ENCODE data around the gene OR1F1.

OR1F1 gene

DNA sequence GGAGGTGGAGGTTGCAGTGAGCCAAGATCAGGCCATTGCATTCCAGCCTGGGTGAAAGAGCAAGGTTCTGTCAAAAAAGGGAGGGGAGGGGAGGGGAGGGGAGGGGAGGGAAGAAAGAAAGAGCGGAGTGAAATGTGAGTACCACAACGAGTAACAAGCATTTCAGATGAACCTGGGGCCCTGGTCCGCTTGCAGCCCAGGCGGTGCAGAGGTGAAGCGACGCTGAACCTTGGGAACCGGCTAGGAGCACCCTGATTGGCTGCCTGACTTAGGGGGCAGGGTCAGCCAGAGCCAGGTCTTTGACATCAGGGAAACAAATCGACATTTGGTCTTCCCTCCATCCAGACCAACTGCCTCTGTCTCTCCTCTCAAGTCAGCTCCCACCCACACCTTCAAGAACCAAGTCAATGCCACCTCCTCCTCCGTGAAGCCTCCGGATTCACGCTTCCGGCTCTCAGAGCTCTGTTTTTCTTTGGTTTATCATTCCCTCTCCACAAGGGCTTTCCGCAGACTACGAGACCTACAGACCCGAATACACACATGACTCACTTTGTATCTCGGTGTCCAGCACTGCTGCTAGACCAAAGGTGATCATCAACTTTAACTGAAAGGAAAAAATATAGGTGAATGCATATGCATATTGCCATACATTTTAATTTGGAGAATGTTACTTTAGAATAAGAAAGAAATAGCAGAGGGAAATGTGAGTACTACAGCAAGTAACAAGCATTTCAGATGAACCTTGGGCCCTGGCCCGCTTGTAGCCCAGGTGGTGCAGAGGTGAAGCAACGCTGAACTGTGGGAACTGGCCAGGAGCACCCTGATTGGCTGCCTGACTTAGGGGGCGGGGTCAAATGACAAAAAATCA lies 19.3 kb downstream of the OR1F1 start:
- Histone ChIP-seq H3K23ac (ENCODE audit: low read depth, low read length, poor library complexity) (no peak overlapping the region), H3K4me3 (ENCODE audit: low read length in 2 of 2) (no peak overlapping the region), H3K79me1 (ENCODE audit: low read depth, low read length) (no peaks in the 10 kb centered on the region), H3K14ac (ENCODE audit: low read length) (no peak overlapping the region), H3K18ac (ENCODE audit: low read length) (no peak overlapping the region), H2BK120ac (ENCODE audit: low read depth, low read length) (no peak overlapping the region), H3K27me3 (ENCODE audit: control insufficient read depth in 3 of 3, insufficient read depth in 3 of 3, low read depth in 1 of 3, low read length in 3 of 3) (no peaks in the 10 kb centered on the region), H4K91ac (ENCODE audit: low read depth, low read length, poor library complexity) (no peak overlapping the region), H2AFZ (ENCODE audit: low read length) (no peak overlapping the region), H2BK12ac (ENCODE audit: low read length) (no peak overlapping the region), H2BK15ac (ENCODE audit: low read length) (no peak overlapping the region), H3K9me3 (replicated peaks in 1 of 2; ENCODE audit: control insufficient read depth in 2 of 2, insufficient read depth in 1 of 2, low read depth in 1 of 2, low read length in 2 of 2) (peaks cover 11 to 17% of the 10 kb centered on the region in 2 donors), H3K4me2 (ENCODE audit: insufficient read depth, low read length, poor library complexity, severe bottlenecking) (no peak overlapping the region), H3K4me1 (ENCODE audit: control insufficient read depth in 2 of 2, insufficient read depth in 1 of 2, low read depth in 1 of 2, low read length in 2 of 2) (peaks cover 0 to 7% of the 10 kb centered on the region in 2 donors), H3K4ac (ENCODE audit: low read length) (no peak overlapping the region), H3K9ac (ENCODE audit: low read depth, low read length, poor library complexity) (no peak overlapping the region), H2AK5ac (ENCODE audit: low read depth, low read length) (no peak overlapping the region), H2BK5ac (ENCODE audit: low read length) (no peak overlapping the region), H4K8ac (ENCODE audit: low read depth, low read length) (no peak overlapping the region), H3K36me3 (replicated peaks in 1 of 2; ENCODE audit: control insufficient read depth in 2 of 2, insufficient read depth in 2 of 2, low read length in 2 of 2) (no peaks in the 10 kb centered on the region), H3K27ac (replicated peaks; ENCODE audit: low read length) (no peak overlapping the region)
- WGBS, 2 donors (ENCODE audit: extremely low coverage in 2 of 2, insufficient read length in 2 of 2, insufficient replicate concordance in 1 of 2): no CpG with 5 or more reads among the region's 19 CpGs
- no peak for DNase-seq (ENCODE audit: low spot score)

DNA sequence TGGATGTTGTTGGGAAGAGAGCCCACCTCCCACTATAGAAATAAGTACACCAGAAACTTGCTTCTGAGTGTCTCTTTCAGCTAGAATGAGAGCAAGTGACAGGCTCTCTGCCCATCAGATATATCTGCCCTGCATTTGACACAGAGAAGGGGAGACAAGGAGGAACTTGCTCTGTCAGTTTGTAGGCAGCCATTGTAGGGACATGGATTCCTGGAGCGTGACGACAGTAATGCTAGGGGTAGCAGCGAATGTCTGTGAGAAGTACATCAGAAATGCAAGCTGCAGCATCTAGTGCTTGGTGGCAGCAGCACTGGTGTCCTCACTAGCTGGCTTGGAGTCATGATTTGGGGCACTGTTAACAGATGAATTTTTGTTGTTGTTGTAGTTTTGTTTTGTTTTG lies 24.0 kb downstream of the OR1F1 start:
- no peak for DNase-seq (ENCODE audit: low spot score)
- Histone ChIP-seq H3K27me3 (ENCODE audit: control insufficient read depth in 3 of 3, insufficient read depth in 3 of 3, low read depth in 1 of 3, low read length in 3 of 3) (peaks cover 0 to 1% (median 0%) of the 10 kb centered on the region in 3 experiments), H2AFZ (ENCODE audit: low read length) (peak overlapping the region; percentile 35), H4K91ac (ENCODE audit: low read depth, low read length, poor library complexity) (no peak overlapping the region), H3K9ac (ENCODE audit: low read depth, low read length, poor library complexity) (no peak overlapping the region), H3K23ac (ENCODE audit: low read depth, low read length, poor library complexity) (no peak overlapping the region), H2BK15ac (ENCODE audit: low read length) (no peak overlapping the region), H3K4me3 (ENCODE audit: low read length in 2 of 2) (no peak overlapping the region), H3K9me3 (replicated peaks in 1 of 2; ENCODE audit: control insufficient read depth in 2 of 2, insufficient read depth in 1 of 2, low read depth in 1 of 2, low read length in 2 of 2) (peaks cover 3 to 11% of the 10 kb centered on the region in 2 donors), H4K8ac (ENCODE audit: low read depth, low read length) (no peak overlapping the region), H3K36me3 (replicated peaks in 1 of 2; ENCODE audit: control insufficient read depth in 2 of 2, insufficient read depth in 2 of 2, low read length in 2 of 2) (no peaks in the 10 kb centered on the region), H2AK5ac (ENCODE audit: low read depth, low read length) (no peak overlapping the region), H3K4ac (ENCODE audit: low read length) (no peak overlapping the region), H2BK5ac (ENCODE audit: low read length) (no peak overlapping the region), H3K14ac (ENCODE audit: low read length) (no peak overlapping the region), H3K18ac (ENCODE audit: low read length) (no peak overlapping the region), H3K27ac (replicated peaks; ENCODE audit: low read length) (no peak overlapping the region), H2BK12ac (ENCODE audit: low read length) (no peak overlapping the region), H2BK120ac (ENCODE audit: low read depth, low read length) (no peak overlapping the region), H3K4me2 (ENCODE audit: insufficient read depth, low read length, poor library complexity, severe bottlenecking) (no peak overlapping the region), H3K4me1 (ENCODE audit: control insufficient read depth in 2 of 2, insufficient read depth in 1 of 2, low read depth in 1 of 2, low read length in 2 of 2) (no peaks in the 10 kb centered on the region), H3K79me1 (ENCODE audit: low read depth, low read length) (peaks cover 2% of the 10 kb centered on the region)
- no CpG with 5 or more reads among the region's 3 CpGs for WGBS, 2 donors (ENCODE audit: extremely low coverage in 2 of 2, insufficient read length in 2 of 2, insufficient replicate concordance in 1 of 2)

DNA sequence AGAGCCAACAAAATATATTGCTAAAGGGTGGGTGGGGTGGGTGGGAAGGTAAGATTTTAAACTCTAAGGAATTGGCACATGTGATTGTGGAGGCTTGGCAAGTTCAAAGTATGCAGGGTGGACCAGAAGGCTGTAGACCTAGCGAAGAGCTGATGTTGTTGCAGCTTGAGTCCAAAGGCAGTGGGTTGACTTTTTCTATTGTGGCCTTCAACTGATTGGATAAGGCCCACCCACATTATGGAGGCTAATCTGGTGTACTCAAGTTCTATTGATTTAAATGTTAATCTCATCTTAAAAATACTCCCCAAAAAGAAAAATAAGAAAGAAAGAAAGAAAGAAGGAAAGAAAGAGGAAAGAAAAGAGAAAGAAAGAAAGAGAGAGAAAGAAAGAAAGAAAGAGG lies 24.6 kb downstream of the OR1F1 start:
- DNase-seq (ENCODE audit: low spot score): no peak
- Histone ChIP-seq H3K36me3 (replicated peaks in 1 of 2; ENCODE audit: control insufficient read depth in 2 of 2, insufficient read depth in 2 of 2, low read length in 2 of 2) (no peaks in the 10 kb centered on the region), H2BK15ac (ENCODE audit: low read length) (no peak overlapping the region), H3K4me2 (ENCODE audit: insufficient read depth, low read length, poor library complexity, severe bottlenecking) (no peak overlapping the region), H2BK12ac (ENCODE audit: low read length) (no peak overlapping the region), H3K27me3 (ENCODE audit: control insufficient read depth in 3 of 3, insufficient read depth in 3 of 3, low read depth in 1 of 3, low read length in 3 of 3) (peaks cover 0 to 1% (median 0%) of the 10 kb centered on the region in 3 experiments), H3K4ac (ENCODE audit: low read length) (no peak overlapping the region), H3K4me1 (ENCODE audit: control insufficient read depth in 2 of 2, insufficient read depth in 1 of 2, low read depth in 1 of 2, low read length in 2 of 2) (no peaks in the 10 kb centered on the region), H2AFZ (ENCODE audit: low read length) (no peak overlapping the region), H3K9ac (ENCODE audit: low read depth, low read length, poor library complexity) (no peak overlapping the region), H3K23ac (ENCODE audit: low read depth, low read length, poor library complexity) (no peak overlapping the region), H3K79me1 (ENCODE audit: low read depth, low read length) (peaks cover 2% of the 10 kb centered on the region), H4K91ac (ENCODE audit: low read depth, low read length, poor library complexity) (no peak overlapping the region), H2BK5ac (ENCODE audit: low read length) (no peak overlapping the region), H4K8ac (ENCODE audit: low read depth, low read length) (no peak overlapping the region), H2BK120ac (ENCODE audit: low read depth, low read length) (no peak overlapping the region), H3K14ac (ENCODE audit: low read length) (no peak overlapping the region), H3K4me3 (ENCODE audit: low read length in 2 of 2) (no peak overlapping the region), H3K9me3 (replicated peaks in 1 of 2; ENCODE audit: control insufficient read depth in 2 of 2, insufficient read depth in 1 of 2, low read depth in 1 of 2, low read length in 2 of 2) (peaks cover 2 to 11% of the 10 kb centered on the region in 2 donors), H2AK5ac (ENCODE audit: low read depth, low read length) (no peak overlapping the region), H3K27ac (replicated peaks; ENCODE audit: low read length) (no peak overlapping the region), H3K18ac (ENCODE audit: low read length) (no peak overlapping the region)
- no CpG with 5 or more reads among the region's 1 CpG for WGBS, 2 donors (ENCODE audit: extremely low coverage in 2 of 2, insufficient read length in 2 of 2, insufficient replicate concordance in 1 of 2)

DNA sequence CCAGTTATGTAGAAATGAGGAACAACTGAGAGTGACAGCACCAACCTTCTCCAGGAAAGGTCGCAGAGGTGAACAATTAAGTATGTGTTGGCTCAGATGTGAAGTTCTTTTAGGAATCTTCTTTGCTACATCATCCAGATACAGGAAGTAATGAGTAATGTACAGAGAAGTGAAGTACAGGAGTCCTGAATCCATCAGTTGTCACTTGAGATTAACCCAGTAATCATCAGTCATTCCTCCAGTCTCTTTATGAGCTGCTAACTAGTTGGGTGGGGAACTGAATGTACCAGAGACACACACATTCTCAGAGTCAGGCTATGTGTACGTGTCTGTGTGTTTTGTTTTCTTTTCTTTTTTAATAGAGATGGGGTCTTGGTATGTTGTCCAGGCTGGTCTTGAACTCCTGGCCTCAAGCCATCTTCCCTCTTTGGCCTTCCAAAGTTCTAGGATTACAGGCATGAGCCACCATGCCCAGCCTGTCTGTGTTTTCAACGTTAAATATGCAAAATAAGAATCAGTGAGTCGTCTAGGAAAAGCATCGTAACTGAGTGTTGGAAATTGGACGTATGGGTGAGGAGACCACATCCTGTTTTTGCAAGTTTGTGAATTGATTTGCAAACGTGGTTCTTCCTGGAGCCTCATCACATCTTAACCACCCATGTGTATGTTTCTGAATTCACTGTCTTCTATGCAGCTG lies 27.0 kb downstream of the OR1F1 start:
- Histone ChIP-seq H3K36me3 (replicated peaks in 1 of 2; ENCODE audit: control insufficient read depth in 2 of 2, insufficient read depth in 2 of 2, low read length in 2 of 2) (no peaks in the 10 kb centered on the region), H3K9me3 (replicated peaks in 1 of 2; ENCODE audit: control insufficient read depth in 2 of 2, insufficient read depth in 1 of 2, low read depth in 1 of 2, low read length in 2 of 2) (peaks cover 0 to 7% of the 10 kb centered on the region in 2 donors), H3K23ac (ENCODE audit: low read depth, low read length, poor library complexity) (no peak overlapping the region), H3K27ac (replicated peaks; ENCODE audit: low read length) (no peak overlapping the region), H4K8ac (ENCODE audit: low read depth, low read length) (no peak overlapping the region), H2BK12ac (ENCODE audit: low read length) (no peak overlapping the region), H2AFZ (ENCODE audit: low read length) (no peak overlapping the region), H2BK5ac (ENCODE audit: low read length) (no peak overlapping the region), H3K27me3 (ENCODE audit: control insufficient read depth in 3 of 3, insufficient read depth in 3 of 3, low read depth in 1 of 3, low read length in 3 of 3) (peaks cover 0 to 1% (median 0%) of the 10 kb centered on the region in 3 experiments), H3K4me2 (ENCODE audit: insufficient read depth, low read length, poor library complexity, severe bottlenecking) (no peak overlapping the region), H4K91ac (ENCODE audit: low read depth, low read length, poor library complexity) (no peak overlapping the region), H3K4me1 (ENCODE audit: control insufficient read depth in 2 of 2, insufficient read depth in 1 of 2, low read depth in 1 of 2, low read length in 2 of 2) (no peaks in the 10 kb centered on the region), H3K79me1 (ENCODE audit: low read depth, low read length) (peaks cover 2% of the 10 kb centered on the region), H3K9ac (ENCODE audit: low read depth, low read length, poor library complexity) (no peak overlapping the region), H3K4ac (ENCODE audit: low read length) (no peak overlapping the region), H3K4me3 (ENCODE audit: low read length in 2 of 2) (no peak overlapping the region), H2BK120ac (ENCODE audit: low read depth, low read length) (no peak overlapping the region), H3K18ac (ENCODE audit: low read length) (no peak overlapping the region), H2BK15ac (ENCODE audit: low read length) (no peak overlapping the region), H2AK5ac (ENCODE audit: low read depth, low read length) (no peak overlapping the region), H3K14ac (ENCODE audit: low read length) (no peak overlapping the region)
- DNase-seq (ENCODE audit: low spot score): no peak
- WGBS, 2 donors (ENCODE audit: extremely low coverage in 2 of 2, insufficient read length in 2 of 2, insufficient replicate concordance in 1 of 2): no CpG with 5 or more reads among the region's 7 CpGs
